Activated T-cell treated with anti-CD3 and anti-CD28 coated beads, Interleukin-2, amount 50 U/mL, for 4 hours (primary cell): ENCODE results near the gene SLC4A1. TPM values are rescaled to one million over a fixed set of nuclear protein-coding genes. Genes with fewer than 3 reads are reported as not detected.

Experiments used
- ATAC-seq, 2 donors: fragments of 200-7000 bp; cut with Tn5 transposase; one replicate each; pipeline ENCODE4 v1.10.0; 2021
- DNase-seq: peaks from one replicate; pipeline ENCODE4 v3.0.0-alpha.2; 2020
- H3K27me3 Mint-ChIP-seq: one replicate; pipeline ENCODE4 v1.8.0; 2021; ENCODE audit warnings: low read depth, mixed read lengths
- H3K36me3 Mint-ChIP-seq: one replicate; pipeline ENCODE4 v1.8.0; 2022; ENCODE audit warnings: mixed read lengths; ENCODE audit not compliant: insufficient read depth
- H3K4me1 Mint-ChIP-seq: one replicate; pipeline ENCODE4 v1.8.0; 2021; ENCODE audit warnings: low read depth, mixed read lengths
- H3K4me3 Mint-ChIP-seq: one replicate; pipeline ENCODE4 v1.8.0; 2021; ENCODE audit warnings: mild to moderate bottlenecking, moderate library complexity, mixed read lengths
- H3K9me3 Mint-ChIP-seq: one replicate; pipeline ENCODE4 v1.8.0; 2021; ENCODE audit warnings: mixed read lengths
- total RNA-seq, 3 donors: library from RNA; stranded (reverse); gene quantifications; one replicate each; pipeline ENCODE4 v1.2.1, GENCODE V29; 2021

SLC4A1 gene
- total RNA-seq, 3 donors from 2014 or later, result not detected

DNA sequence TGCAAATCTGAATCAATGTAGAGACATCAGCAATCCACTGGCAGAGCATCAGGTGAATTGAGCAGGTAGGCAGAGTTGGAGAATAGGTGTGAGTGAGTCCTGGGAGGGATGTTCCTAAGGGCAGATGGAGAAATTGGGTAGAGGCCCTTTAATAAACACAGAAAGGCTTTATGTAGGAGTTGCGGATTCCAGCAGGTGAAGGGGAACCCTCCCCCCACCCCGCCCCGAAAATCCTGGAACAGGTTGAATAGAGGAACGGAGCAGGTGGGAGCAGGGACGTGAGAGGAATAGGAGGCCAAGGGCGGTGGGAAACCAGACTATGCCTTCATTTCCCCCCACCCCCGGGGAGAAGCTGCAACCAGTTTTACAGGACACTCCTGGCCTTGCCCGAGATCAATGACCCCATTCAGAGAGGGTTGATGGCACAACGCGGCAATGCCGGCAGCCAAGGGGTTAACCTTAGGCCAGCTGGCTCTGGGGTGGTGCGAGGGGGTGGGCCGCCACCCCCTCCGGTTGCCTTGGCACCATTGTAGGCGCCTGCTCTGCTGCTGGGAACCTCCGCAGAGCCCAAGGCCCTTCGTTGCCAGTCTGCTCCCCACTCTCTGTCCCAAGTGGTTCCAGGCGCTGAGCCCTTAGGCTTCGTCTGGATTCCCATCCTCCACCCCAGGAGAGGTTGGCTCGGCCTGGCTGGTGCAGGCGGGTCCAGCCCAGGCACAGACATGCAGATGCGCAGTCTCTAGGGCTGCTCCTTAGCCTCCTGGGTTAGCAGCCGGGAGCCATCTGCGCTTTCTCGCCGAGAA is 39.7 kb upstream of the SLC4A1 start:
- Mint-ChIP-seq H3K4me1 (peaks cover 13% of the 10 kb centered on the region), H3K9me3 (no peaks in the 10 kb centered on the region), H3K27me3 (peaks cover 35% of the 10 kb centered on the region), H3K36me3 (no peaks in the 10 kb centered on the region), H3K4me3 (no peak overlapping the region)
- ATAC-seq (peak; percentile 44 to 48), DNase-seq (no peak)

DNA sequence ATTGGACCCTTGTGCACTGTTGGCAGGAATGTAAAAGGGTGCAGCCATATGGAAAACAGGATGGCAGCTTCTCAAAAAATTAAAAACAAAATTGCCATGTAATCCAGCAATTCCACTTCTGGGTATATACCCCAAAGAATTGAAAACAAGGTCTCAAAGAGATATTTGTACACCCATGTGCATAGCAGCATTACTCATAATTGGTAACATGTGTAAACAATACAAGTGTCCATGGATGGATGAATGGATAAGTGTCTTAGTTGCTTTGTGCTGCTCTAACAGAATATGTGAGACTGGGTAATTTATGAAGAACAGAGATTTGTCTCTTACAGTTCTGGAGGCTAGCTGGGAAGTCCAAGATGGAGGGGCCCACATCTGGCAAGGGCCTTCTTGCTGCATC is 36.7 kb upstream of the SLC4A1 start:
- ATAC-seq (no peak), DNase-seq (no peak)
- H3K4me3 Mint-ChIP-seq, result no peak overlapping the region
- H3K4me1 Mint-ChIP-seq, result peaks cover 11% of the 10 kb centered on the region
- peaks cover 33% of the 10 kb centered on the region for H3K27me3 Mint-ChIP-seq
- H3K9me3 Mint-ChIP-seq, result no peaks in the 10 kb centered on the region
- no peaks in the 10 kb centered on the region for H3K36me3 Mint-ChIP-seq

DNA sequence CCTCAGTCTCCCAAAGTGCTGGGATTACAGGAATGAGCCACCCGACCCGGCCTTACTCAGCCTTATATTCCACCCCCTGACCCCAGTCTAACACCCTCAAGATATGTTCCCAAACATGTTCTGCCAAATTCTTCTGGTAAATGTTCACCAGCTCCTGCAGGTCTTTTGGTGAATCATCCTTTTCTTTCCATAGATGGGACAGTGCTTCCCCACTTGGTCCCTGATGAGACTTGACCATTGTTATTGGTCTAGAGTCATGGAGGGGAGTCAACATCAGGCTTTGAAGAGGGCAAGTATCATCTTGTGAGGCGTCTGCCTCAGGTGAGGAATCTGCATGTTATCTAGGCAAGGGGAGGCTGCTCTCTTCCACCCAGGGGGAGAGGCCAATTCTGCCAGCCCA is 30.0 kb upstream of the SLC4A1 start:
- DNase-seq (no peak), ATAC-seq (no peak)
- no peak overlapping the region for H3K4me3 Mint-ChIP-seq
- H3K36me3 Mint-ChIP-seq, result no peaks in the 10 kb centered on the region
- peaks cover 16% of the 10 kb centered on the region for H3K27me3 Mint-ChIP-seq
- H3K4me1 Mint-ChIP-seq, result no peaks in the 10 kb centered on the region
- no peaks in the 10 kb centered on the region for H3K9me3 Mint-ChIP-seq

DNA sequence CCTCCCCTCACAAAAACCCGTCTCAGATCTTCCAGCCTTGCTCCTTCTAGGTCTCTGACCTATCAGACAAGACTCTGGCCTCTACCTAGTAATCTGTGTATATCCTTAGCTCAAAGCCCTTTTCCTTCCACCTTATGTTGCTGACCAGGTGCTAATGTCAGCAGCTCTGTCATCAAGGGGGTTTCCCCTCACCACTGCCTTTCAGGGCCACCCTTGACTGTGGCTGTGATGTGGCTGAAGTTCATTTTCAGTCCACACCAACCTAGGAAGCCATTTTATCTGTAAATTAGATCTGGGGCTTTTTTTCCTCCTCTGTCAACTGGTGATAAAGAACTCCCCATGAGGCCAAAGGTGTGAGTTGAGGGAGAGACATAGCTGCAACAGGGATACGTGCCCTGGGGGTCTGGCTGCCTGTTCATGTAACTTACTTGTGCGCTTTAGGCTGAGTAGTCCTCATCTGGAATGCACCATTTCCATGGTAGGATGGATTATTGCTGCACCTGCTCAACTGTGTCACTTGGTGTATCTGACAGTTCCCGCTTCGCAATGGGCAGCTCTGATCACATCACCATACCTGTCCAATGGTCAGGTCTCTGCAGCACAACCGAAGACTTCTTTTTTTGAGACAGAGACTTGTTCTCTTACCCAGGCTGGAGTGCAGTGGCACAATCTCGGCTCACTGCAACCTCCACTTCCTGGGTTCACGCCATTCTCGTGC is 25.7 kb upstream of the SLC4A1 start:
- ATAC-seq, result no peak
- Mint-ChIP-seq H3K9me3 (no peaks in the 10 kb centered on the region), H3K27me3 (peaks cover 9% of the 10 kb centered on the region), H3K36me3 (no peaks in the 10 kb centered on the region), H3K4me3 (no peak overlapping the region), H3K4me1 (no peaks in the 10 kb centered on the region)
- DNase-seq, result no peak

DNA sequence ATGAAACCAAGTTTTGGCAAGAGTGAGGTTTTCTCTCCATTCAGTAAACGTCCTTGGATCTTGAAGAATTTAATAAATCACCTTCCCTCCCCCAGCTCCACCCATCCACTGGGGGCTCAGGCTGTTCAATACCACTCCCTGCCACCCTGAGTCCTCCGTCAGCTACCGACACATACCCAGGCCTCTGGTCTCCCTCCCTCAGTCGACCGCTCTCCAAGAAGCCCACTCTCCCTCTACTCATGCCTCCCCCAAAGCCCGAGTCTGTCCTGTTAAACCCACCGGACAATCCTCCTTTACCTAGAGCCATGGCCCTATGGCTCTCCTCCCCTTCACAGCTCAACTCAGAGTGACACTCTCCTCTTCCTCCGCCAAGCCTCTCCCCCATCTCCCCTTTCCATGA is 19.7 kb upstream of the SLC4A1 start:
- no peak for ATAC-seq
- no peaks in the 10 kb centered on the region for H3K4me1 Mint-ChIP-seq
- no peaks in the 10 kb centered on the region for H3K36me3 Mint-ChIP-seq
- no peak for DNase-seq
- no peaks in the 10 kb centered on the region for H3K9me3 Mint-ChIP-seq
- peaks cover 5% of the 10 kb centered on the region for H3K27me3 Mint-ChIP-seq
- no peak overlapping the region for H3K4me3 Mint-ChIP-seq

DNA sequence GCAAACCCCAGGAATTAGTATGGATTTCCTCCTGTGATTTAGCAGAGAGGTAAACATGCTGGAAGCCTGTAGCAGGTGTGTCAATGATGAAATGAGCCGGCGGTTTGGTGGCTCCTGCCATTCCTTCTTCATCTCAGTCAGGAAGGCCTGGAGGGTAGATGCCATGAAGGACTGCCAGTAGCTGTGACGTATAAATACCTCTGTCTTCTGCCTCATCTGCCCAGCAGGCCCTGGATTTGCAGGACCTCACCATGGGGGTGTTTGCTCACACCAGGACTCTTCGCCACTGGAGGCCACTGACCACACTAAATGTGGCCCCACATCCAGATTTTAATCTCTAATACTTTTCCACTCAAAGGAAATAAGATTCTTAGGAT is 16.1 kb upstream of the SLC4A1 start:
- no peaks in the 10 kb centered on the region for H3K36me3 Mint-ChIP-seq
- no peak for DNase-seq
- no peaks in the 10 kb centered on the region for H3K9me3 Mint-ChIP-seq
- H3K4me3 Mint-ChIP-seq, result no peak overlapping the region
- H3K4me1 Mint-ChIP-seq, result peaks cover 6% of the 10 kb centered on the region
- ATAC-seq, result no peak
- peaks cover 5% of the 10 kb centered on the region for H3K27me3 Mint-ChIP-seq

DNA sequence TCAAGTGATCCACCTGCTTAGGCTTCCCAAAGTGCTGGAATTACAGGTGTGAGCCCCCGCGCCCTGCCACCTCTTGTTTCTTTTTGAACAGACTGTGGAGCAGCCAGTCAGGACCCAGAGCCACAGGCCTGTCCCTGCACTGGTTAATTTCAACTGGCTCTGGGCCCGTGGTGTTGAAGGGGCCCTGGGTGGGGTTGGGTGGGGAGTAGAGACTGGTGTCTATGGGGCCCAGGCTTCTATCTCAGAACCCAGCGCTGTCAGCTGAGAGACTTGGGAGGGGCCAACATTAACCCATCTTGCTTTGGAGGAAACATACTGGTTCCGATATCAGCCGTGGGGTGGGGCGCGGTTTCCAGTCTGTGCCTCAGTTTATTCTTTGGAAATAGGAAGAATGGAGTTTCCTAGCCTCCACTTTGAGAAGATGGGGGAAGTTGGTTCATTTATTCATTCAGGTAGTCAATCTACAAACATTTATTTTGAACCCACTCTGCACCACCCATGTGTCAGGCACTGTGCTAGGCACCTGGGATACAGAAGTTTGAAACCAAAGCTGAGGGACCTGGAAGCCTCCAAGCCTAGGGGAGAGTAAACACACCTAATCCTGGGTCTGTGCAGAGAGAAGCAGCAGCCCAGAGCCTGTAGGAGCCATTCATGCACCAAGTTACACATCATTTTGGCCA is 15.5 kb upstream of the SLC4A1 start:
- Mint-ChIP-seq H3K27me3 (peaks cover 4% of the 10 kb centered on the region), H3K9me3 (no peaks in the 10 kb centered on the region), H3K36me3 (no peaks in the 10 kb centered on the region), H3K4me1 (peaks cover 6% of the 10 kb centered on the region), H3K4me3 (no peak overlapping the region)
- DNase-seq (no peak), ATAC-seq (no peak)

DNA sequence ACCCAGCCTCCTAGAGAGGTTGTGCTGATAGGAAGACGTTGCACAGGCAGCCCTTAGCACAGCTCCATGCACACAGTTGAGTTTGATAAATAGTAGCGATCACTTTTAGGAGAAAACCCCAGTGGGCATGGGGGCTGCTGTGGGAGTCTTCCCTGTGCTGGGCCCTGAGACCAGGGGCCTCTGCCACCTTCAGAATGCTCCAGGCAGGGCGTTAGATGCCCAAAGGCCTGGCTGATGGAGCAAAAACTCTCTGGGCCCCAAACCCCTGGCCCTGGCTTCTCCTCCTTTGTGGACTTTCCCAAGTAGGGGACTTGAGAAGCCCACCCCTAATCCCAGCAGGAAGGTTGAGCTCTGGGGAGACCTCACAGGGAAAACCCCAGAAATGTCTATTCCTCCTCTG is 14.3 kb upstream of the SLC4A1 start:
- H3K9me3 Mint-ChIP-seq, result no peaks in the 10 kb centered on the region
- no peak overlapping the region for H3K4me3 Mint-ChIP-seq
- ATAC-seq (no peak), DNase-seq (no peak)
- H3K36me3 Mint-ChIP-seq, result no peaks in the 10 kb centered on the region
- peaks cover 6% of the 10 kb centered on the region for H3K4me1 Mint-ChIP-seq
- H3K27me3 Mint-ChIP-seq, result no peaks in the 10 kb centered on the region

DNA sequence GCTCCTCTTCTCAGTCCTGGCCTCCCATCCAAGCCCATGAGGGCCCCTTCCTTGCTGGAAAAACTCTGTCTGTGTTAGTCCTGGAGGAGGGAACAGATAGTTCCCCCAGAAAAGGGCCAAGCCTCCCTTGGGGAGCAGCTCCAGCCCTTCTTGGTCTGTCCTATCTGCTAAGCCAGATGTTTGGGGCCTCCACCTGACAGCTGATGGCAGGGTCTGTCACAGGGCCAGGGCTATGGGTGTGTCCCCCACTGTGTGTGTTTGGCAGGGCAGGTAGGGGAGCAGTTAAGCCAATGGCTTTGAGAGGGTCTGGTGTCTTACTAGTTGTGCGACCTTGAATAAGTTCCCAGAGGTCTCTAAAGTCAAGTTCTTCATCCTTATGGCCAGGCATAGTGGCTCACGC is 13.6 kb upstream of the SLC4A1 start:
- no peak for DNase-seq
- no peak for ATAC-seq
- Mint-ChIP-seq H3K36me3 (no peaks in the 10 kb centered on the region), H3K27me3 (no peaks in the 10 kb centered on the region), H3K4me1 (peaks cover 6% of the 10 kb centered on the region), H3K9me3 (no peaks in the 10 kb centered on the region), H3K4me3 (no peak overlapping the region)

DNA sequence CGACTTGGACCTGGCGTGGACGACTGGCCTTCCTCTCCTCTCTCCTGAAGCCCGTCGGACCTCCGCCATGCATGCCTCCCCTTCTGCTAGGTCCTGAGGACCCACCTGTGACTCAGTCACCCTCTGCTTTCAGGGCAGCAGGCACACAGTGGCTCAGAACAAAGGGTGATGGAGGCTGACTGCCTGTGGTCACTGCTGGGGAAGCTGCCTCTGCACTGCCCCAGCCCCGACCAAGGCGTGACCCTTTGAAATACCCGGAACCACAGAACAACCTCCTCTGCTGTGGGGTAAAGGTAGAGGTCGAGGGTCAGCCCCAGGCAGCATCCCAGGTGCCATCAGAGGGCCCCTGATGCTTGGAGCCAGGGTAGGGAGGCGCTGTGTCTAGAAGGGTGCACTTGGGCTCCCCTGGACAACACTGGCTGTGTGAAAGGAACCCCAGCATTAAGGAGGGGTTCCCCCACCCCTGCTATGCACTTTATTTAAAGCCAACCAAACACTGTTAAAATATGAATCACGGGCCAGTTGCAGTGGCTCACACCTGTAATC is 12.5 kb upstream of the SLC4A1 start:
- H3K4me1 Mint-ChIP-seq, result peaks cover 6% of the 10 kb centered on the region
- H3K4me3 Mint-ChIP-seq, result no peak overlapping the region
- no peaks in the 10 kb centered on the region for H3K9me3 Mint-ChIP-seq
- DNase-seq (no peak), ATAC-seq (no peak)
- H3K36me3 Mint-ChIP-seq, result no peaks in the 10 kb centered on the region
- H3K27me3 Mint-ChIP-seq, result no peaks in the 10 kb centered on the region

DNA sequence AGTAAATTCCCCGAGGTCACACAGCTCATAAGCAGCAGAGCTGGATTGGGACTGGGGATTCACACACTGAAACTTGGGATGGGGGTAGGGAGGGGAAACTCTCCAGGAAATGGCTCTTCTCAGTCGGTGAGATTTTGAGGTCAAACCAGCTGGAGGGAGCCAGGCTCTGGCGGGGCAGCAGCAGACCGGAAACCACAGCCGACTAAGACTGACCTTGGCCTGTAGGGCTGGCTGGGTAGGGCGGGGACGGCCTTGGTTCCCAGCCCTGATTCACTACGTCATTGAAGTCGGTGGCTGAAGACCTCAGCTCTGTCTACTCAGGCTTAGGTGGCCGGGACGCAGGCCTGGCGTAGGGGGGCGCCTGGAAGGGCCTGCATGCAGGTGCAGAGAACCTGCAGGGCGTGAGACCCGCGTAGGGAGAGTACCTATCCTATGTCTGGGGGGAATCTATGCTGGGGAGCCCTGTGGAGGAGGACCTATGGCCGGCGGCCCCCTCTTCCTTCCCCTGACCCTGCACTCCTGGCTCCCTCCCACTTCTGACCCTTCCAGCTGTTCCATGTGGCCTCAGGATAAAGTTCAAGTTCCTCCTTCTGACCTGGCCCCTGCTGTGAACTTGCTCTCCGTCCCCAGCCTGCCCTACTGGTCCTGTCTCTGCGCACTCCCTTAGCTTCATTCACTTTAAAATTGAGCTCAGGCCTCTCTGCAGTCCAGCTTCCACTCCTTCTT is 11.9 kb upstream of the SLC4A1 start:
- Mint-ChIP-seq H3K9me3 (no peaks in the 10 kb centered on the region), H3K4me3 (no peak overlapping the region), H3K27me3 (no peaks in the 10 kb centered on the region), H3K4me1 (peaks cover 6% of the 10 kb centered on the region), H3K36me3 (no peaks in the 10 kb centered on the region)
- DNase-seq (no peak), ATAC-seq (peak in 1 of 2 donors; percentile 21)

DNA sequence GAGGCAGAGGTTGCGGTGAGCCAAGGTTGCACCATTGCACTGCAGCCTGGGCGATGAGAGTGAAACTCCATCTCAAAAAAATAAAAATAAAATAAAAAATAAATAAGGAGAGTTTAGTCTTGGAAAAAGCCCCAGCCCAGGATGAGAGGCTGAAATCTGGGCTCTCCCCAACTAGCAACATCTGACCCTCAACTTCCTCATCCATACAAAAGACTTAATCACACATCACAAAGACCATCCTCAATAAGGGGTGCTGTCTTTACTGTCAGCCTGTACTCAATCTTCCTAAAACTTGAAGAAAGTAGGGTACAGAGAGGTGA is 11.4 kb upstream of the SLC4A1 start:
- Mint-ChIP-seq H3K27me3 (no peaks in the 10 kb centered on the region), H3K4me3 (no peak overlapping the region), H3K4me1 (peaks cover 6% of the 10 kb centered on the region), H3K36me3 (no peaks in the 10 kb centered on the region), H3K9me3 (no peaks in the 10 kb centered on the region)
- DNase-seq (no peak), ATAC-seq (no peak)

DNA sequence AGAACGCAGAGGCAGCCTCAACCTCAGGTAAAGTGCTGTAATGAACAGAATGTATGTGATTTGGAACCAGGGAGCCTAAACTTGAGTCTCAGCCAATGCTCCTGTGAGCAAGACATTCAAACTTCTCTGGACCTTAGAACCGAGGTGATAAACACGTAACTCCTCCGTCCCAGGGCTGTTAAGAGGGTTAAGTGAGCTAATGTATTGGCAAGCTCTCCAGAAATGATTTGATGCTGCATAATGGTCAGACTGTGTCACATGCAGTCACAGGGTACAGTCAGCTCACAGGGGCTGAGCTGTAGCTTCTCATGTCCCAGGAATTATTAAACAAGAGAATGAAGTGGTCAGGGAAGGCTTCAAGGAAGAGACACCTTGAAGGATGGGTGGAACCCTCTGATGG is 10.0 kb upstream of the SLC4A1 start:
- Mint-ChIP-seq H3K9me3 (no peaks in the 10 kb centered on the region), H3K4me3 (no peak overlapping the region), H3K27me3 (no peaks in the 10 kb centered on the region), H3K4me1 (peaks cover 6% of the 10 kb centered on the region), H3K36me3 (no peaks in the 10 kb centered on the region)
- DNase-seq (no peak), ATAC-seq (no peak)

DNA sequence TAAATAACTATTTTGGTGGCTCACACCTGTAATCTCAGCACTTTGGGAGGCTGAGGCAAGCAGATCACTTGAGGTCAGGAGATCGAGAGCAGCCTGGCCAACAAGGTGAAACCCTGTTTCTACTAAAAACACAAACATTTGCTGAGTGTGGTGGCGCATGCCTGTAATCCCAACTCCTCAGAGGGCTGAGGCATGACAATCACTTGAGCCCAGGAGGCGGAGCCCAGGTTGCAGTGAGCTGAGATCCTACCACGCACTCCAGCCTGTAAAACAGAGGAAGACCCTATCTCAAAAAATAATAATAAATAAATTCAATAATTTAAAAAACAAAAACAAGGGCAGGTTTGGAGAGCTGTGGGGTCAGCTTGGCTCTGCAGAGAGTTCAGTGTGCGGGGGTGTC is 5.7 kb upstream of the SLC4A1 start:
- DNase-seq (no peak), ATAC-seq (no peak)
- Mint-ChIP-seq H3K36me3 (no peaks in the 10 kb centered on the region), H3K4me1 (no peaks in the 10 kb centered on the region), H3K4me3 (no peak overlapping the region), H3K27me3 (peaks cover 4% of the 10 kb centered on the region), H3K9me3 (no peaks in the 10 kb centered on the region)
